HG03135 (cell line): Measurements from ENCODE around the gene NLRP1.

Experiments
- ATAC-seq: cut with Tn5 transposase; IDR thresholded peaks from one replicate; pipeline ENCODE4 v1.9.1; 2021; ENCODE audit warnings: mild to moderate bottlenecking, moderate library complexity; ENCODE audit not compliant: unreplicated experiment

NLRP1 gene

DNA sequence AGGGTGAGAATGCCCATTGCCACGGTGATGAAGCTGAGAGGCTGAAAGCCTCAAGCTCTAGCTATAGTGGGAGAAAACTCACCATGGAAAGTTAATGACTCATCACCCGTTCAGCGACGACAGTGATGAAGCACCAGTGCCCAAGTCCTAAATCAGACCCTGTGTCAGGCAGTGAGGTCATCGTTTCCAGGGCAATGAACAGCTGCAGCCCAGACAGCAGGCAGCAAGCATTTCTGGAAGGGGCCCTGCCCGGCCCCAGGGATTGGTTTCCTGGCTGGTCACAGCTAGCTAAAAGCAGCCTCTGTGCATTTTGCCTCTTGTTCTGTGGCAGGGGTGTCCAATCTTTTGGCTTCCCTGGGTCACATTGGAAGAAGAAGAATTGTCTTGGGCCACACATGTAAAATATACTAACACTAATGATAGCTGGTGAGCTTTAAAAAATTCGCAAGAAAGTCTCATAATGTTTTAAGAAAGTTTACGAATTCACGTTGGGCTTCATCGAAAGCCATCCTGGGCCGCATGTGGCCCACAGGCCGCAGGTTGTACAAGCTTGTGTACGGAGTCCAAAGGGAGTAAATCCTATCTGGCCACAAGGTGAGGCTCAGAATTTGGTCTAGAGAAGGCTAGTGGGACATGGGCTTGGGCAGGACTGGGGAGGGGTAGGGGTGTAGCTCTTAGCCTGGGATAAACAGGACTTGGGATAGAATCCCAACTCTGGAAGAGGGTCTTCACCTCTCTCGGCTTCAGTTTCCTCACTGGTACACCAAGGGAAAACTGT lies 57.3 kb downstream of the NLRP1 start:
- no peak for ATAC-seq

- ATAC-seq: no peak
Measured at GRCh38 chr17:5523249-5523648, 61.1 kb downstream of the NLRP1 start.

DNA sequence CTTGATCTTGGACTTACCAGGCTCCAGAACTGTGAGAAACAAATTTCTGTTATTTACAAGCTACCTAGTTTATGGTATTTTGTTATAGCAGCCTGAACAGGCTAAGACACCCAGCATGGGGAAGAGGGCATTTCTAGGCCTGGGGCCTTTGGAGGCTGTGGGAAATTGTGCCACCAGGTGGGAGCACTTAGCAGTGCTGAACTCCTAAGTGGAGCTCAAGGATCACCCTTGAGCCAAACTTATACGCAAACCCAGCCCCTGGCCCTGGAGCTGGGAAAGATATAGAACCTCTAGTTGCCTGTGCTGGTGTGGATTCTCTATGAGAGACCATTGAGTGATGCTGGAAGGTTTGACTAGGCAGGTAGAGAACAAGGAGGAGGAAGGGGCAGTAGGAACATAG lies 61.8 kb downstream of the NLRP1 start:
- no peak for ATAC-seq

DNA sequence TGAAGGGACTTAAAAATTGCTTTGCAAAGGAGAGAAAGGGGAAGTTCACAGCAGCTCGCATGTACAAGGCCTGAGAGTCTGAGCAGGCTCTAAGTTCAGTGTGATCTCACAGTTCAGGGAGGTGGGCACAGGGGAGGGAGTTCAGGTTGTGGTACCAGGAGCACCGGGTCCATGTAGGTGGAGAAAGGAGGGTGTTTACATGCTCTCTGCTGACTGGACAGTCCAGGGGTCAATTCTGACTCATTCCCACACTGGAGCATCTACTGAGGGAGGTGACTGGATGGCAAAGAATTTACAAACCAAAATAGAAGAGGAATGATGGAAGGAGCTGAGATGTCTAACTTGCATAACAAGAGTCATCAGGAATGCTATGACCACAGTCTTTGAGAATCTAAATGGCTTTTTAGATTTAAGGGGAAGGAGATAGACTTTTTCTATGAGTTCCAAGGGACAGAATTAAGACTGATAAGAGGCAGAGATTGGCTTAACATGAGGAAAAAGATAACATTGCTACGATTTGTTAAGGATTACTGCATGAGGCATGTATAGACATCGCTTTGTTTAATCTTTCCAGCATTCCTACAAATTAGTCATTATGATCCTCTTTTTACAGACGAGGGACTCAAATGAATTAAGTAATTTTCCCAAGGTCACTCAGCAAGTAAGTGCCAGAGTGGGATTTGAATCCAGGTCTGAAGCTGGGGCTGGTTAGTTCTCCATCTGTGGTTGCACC lies 68.1 kb downstream of the NLRP1 start:
- ATAC-seq: no peak

DNA sequence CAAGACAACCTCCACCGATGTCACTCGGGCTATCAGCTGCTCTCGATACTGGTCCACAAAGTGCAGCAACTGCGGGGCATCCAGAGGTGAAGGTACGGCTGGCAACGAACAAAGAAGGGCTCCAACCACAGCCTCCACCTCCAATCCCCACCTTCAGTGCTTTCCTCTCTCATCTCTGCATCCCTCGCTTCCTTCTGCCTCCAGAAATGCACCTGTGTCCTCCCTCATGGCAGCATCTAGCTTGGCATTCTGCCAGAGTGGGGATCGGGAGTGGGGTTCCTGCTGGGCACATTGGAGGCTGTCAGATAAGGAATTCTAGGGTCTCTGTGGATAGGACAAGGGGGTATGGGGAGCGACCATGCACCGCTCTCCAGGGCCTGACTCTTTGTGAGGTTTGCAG lies 69.3 kb downstream of the NLRP1 start:
- ATAC-seq: no peak

GRCh38 chr17:5513628-5514027 lies 70.7 kb downstream of the NLRP1 start:
- no peak for ATAC-seq

DNA sequence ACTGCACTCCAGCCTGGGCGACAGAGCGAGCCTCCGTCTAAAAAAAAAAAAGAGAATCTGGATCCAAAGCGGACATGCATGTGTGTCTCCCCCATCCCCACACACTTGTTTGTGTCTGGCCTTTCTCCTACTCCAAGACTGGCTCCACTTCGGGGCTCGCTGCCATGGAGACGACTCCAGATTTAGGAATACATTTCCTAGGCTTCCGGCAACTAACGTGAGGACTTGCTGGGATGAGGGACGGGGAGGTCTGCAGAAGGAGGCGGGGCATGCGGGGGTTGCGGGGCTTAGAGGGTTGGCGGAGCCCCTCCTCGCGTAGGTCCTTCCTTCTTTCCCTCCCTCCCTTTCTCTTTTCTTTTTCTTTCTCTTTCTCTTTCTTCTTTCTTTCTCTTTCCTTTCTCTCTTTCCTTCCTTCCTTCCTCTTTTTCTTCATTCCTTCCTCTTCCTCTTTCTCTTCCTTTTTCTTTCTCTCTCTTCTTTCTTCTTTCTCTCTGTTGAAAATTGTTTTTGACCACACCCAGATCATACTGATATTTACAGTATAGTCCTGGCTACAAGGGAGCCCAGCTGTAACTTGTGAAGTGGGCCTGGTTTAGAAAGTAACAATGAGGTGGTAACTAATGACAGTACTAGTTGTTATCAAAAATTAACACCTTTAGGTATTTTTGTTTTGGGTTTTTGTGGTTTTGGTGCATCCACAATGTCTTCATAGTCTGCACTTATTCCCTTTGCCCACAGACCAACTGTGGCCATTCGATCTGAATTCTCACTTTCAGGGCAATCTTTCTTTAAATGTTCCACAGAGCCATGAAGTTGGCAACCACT lies 72.7 kb downstream of the NLRP1 start:
- ATAC-seq: no peak

DNA sequence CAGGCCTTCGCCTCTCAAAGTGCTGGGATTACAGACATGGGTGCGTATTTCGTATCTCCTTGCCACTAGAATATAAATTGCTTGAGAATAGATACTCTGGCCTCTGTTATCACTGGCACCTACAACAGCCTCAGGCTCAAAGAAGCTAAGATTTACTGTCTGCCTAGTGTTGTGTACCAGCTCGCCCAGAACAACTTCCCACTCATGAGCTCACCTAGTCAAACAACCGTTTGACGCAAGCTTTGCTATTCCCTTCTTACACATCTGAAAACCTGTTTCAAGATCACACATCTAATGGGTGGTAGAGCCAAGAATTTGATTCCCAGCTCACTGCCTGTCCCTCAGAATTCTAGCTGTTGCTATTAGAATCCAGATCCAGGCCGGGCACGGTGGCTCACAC lies 73.5 kb downstream of the NLRP1 start:
- ATAC-seq: no peak

- ATAC-seq: no peak
Measured at GRCh38 chr17:5509482-5509881, 74.8 kb downstream of the NLRP1 start.

DNA sequence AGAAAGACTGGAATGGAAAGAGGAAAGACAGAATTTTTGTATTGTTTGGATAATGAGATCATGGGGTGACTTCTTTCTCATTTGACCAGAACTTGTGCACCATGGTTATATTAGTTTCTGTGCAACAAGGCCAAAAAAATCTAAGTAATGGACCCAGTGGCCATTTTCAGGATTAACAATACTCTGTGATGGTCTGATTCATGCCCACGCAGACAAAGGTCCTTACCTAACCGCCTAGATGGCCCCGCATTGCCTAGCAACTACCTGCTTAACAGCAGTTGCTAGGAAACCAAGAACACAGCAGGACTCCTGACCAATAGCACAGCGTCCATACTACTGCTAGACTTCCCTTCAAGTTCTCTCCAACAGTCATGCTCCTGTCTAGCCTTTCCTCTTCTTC lies 75.5 kb downstream of the NLRP1 start:
- ATAC-seq: no peak

DNA sequence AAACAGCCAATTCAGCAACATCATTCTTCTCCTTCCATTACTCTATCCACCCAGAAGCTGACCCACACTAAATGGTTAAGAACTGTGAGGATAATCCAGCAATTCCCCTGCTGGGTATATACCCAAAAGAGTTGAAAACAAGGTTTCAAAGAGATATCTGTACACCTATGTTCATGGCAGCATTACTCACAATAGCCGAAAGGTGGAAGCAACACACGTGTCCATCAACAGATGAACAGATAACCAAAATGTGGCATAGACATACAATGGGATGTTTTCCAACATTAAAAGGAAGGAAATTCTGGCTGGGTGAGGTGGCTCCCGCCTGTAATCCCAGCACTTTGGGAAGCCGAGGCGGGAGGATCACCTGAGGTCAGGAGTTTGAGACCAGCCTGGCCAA lies 78.0 kb downstream of the NLRP1 start:
- ATAC-seq: no peak

DNA sequence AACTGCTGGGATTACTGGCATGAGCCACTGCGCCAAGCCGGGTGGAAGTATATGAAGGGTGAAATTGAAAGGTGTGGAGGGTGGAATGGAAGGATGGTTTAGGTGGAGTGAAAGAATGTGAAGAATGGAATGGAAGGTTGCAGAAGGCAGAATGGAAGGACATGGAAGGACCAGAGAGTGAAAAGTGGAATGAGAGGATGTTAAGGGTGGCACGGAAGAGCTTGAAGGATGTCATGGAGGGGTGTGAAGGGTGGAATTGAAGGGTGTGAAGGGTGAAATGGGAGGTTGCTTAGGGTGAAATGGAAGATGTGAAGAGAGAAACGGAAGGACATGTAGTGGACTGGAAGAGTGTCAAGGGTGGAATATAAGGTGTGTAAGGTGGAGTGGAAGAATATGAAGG lies 81.8 kb downstream of the NLRP1 start:
- no peak for ATAC-seq

DNA sequence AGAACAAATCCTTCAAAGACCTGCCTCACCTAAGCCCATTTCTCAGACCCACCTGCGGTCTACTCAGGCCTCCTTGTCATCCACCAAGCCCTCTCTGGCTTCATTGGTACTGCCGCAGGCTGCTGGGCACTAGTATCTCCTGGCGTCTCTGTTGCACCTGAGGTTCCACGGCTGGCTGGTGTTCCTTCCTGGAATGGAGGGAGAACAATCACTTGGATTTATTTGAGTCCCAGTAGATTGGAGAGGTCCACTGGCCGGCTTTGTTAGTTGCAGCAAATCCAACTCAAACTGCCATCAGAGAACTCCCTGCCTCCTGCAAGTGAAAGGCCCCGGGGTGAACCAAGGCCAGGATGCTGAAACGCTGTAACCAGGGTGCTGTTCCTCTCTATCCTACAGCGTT lies 82.6 kb downstream of the NLRP1 start:
- no peak for ATAC-seq

- no peak for ATAC-seq
Measured at GRCh38 chr17:5500589-5501391, 83.5 kb downstream of the NLRP1 start.

DNA sequence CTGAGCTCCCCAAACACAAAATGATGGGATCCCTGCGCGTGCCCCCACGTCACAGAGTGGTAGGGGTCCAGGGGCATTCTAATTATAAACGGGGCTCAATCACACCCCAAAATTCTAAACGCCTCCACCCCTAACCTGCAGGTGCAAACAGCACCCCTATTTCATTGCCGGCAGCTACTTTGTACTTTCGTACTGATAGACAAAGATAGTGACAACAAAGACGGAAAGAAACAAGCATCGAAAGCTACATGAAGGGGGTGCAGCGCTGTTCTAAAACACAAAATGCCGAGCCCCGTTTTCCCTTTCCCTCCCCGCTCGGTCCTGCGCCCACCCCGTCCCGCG lies 84.1 kb downstream of the NLRP1 start:
- no peak for ATAC-seq

DNA sequence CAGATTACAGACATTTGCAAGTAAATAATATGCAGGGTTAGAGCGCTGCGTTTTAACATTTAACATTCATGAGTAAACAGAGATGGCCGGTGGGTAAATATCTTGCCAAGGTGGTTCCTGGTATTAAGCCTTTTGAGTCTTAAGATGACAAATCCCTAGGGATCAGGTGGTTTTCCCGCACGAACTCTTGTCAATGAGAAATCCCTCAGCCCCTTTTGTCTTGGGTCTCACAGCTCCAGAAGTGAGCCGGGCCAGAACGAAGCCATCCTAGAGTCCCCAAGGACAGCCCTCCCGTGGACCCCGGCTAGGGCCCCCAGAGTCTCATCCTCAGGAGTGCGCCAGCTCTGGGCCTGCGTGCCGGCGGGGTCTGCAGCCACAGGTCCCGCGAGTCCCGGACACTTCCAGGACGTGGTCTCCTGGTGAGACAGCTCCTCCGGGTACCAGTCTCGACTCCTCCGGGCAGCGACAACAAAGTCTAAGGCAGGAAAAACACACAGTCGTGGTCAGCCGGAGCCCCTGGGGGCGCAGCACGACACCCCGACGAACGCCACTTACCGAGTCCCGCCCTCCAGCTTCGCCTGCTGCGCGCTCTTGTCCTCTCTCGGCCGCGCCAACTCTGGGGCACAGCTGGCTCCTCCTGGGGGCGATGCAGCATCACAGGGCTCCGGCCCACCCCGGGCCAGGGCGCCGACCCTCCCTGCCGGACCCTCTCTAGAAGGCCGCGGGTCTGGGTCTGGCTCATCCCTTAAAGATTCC lies 84.7 kb downstream of the NLRP1 start:
- no peak for ATAC-seq

- ATAC-seq: no peak
Measured at GRCh38 chr17:5492970-5493369, 91.3 kb downstream of the NLRP1 start.

- ATAC-seq: no peak
Measured at GRCh38 chr17:5488752-5489151, 95.6 kb downstream of the NLRP1 start.

GRCh38 chr17:5486206-5487124 lies 97.8 kb downstream of the NLRP1 start, which contains the start of gene MIS12:
MIS12 (plus strand) TSS chr17:5486566; CDS start chr17:5488863, 2,297 bp downstream.
- peak; percentile 79 for ATAC-seq
